ENCODE measurements around the gene SLC34A2.
A peak's percentile ranks its signal among the peaks of the same experiment; 100 is the strongest.

The SLC34A2 gene

GRCh38 chr4:25727711-25728493 is 72.3 kb downstream of the SLC34A2 start:
- peak; percentile 64 for DNase-seq

Measured in DMS53 (cell line).